IPS-18c (cell line): ENCODE results near the gene KREMEN1.
A peak's percentile ranks its signal among the peaks of the same experiment; 100 is the strongest.
"Not testable (repeated sequence)": the region's sequence is repeated elsewhere in the genome, so short reads cannot be mapped to it uniquely, and the experiment has no call there.

ENCODE experiments used
- H3K4me3 ChIP-seq: 2 replicates; pipeline ENCODE4 v1.7.0; 2013; ENCODE audit warnings: low read depth, mild to moderate bottlenecking, low read length, moderate library complexity; ENCODE audit not compliant: insufficient read depth
- H3K9me3 ChIP-seq: one replicate; pipeline ENCODE4 v1.6.1; 2013; ENCODE audit warnings: mild to moderate bottlenecking, low read length, moderate library complexity; ENCODE audit not compliant: control insufficient read depth, insufficient read depth

The KREMEN1 gene

DNA sequence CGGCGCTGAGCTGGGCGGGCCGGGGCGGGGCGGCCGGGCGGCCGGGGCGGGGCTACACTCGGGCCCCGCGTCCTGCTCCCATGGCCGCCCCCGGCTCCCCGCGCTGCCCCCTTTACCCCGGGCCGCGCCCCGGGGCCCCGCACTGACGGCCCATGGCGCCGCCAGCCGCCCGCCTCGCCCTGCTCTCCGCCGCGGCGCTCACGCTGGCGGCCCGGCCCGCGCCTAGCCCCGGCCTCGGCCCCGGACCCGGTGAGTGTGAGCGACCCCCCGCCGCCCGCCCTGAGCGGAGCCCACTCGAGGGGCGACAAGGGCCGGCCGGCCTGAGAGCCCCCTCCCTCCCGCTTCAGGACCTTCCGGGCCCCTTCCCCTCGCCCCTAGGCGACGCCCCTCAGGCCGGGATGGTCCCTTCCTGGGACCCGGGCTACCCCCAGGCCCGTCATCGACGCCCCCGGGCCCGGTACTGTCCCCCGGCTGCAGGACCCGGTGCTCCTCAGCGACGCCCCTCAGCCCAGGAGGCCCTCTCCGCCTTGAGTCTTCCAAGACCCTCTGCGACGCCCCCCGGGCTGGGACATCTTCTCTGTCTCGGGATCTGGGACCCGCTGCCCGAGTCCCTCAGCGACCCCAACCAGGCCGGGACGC lies at the start of gene KREMEN1:
Gene KREMEN1, plus strand, starts transcription at position 57 of the 639 bp plus-strand sequence. Its CDS starts 96 bp downstream, at position 153.
- Histone ChIP-seq H3K4me3 (peak within 1 kb of the TSS; percentile 77), H3K9me3 (no peaks in the 10 kb centered on the region)

- Histone ChIP-seq H3K9me3 (no peaks in the 10 kb centered on the region), H3K4me3 (no peak overlapping the region)
These were observed 49.6 kb upstream of the KREMEN1 start for GRCh38 chr22:29023172-29023796.

- Histone ChIP-seq H3K4me3 (no peak overlapping the region), H3K9me3 (no peaks in the 10 kb centered on the region)
These were observed 46.3 kb upstream of the KREMEN1 start for GRCh38 chr22:29026579-29026978.

GRCh38 chr22:29028468-29028867 lies 44.4 kb upstream of the KREMEN1 start:
- Histone ChIP-seq H3K9me3 (no peaks in the 10 kb centered on the region), H3K4me3 (no peak overlapping the region)

DNA sequence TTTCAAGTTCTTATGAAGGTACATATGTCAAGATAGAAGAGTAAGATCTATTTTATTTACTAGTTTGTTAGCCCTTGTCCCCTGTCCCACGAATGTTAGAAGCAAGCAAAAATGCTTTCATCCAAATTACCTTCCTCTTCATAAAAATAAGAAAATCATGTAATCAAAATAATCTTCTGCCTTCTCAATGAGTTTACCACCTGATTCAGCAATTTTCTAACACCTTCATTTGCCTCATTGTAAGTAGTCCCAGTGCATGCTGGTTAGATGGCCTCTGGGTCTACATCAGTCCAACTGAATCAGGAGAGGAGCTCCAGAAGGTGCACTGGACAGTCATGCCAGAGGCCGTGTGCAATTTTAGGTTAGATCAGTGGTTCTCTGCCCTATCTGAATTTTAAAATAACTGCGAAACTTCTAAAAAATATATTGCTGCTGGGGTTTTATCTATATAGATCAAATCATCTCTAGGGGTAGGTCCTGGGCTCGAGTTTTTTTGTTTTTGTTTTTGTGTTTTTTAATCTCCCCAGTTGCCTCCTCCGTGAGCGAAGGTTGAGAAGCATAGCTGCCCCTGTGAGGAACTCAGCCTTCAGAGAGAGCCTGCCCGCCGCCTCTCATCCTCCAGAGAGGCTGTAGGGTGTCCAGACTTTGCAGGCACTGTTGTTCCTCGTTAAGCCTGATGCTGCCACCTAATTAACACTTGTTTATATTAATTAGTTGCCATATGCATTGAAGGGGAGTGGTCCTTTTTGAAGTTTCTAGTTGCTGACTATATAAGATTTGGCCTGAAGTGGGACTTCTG lies 43.4 kb upstream of the KREMEN1 start:
- no peak overlapping the region for H3K4me3 ChIP-seq

GRCh38 chr22:29030016-29030617 lies 42.7 kb upstream of the KREMEN1 start:
- H3K4me3 ChIP-seq = peak overlapping the region; percentile 46; the same call in 1 of the 2 replicates

More for the DNA sequence above, 43.4 kb upstream of the KREMEN1 start:
- no peaks in the 10 kb centered on the region for H3K9me3 ChIP-seq

GRCh38 chr22:29030618-29031226 lies 42.1 kb upstream of the KREMEN1 start:
- H3K4me3 ChIP-seq = peak overlapping the region; percentile 46; the same call in 1 of the 2 replicates
- H3K9me3 ChIP-seq = no peaks in the 10 kb centered on the region

More at GRCh38 chr22:29030016-29030617, 42.7 kb upstream of the KREMEN1 start:
- no peaks in the 10 kb centered on the region for H3K9me3 ChIP-seq

DNA sequence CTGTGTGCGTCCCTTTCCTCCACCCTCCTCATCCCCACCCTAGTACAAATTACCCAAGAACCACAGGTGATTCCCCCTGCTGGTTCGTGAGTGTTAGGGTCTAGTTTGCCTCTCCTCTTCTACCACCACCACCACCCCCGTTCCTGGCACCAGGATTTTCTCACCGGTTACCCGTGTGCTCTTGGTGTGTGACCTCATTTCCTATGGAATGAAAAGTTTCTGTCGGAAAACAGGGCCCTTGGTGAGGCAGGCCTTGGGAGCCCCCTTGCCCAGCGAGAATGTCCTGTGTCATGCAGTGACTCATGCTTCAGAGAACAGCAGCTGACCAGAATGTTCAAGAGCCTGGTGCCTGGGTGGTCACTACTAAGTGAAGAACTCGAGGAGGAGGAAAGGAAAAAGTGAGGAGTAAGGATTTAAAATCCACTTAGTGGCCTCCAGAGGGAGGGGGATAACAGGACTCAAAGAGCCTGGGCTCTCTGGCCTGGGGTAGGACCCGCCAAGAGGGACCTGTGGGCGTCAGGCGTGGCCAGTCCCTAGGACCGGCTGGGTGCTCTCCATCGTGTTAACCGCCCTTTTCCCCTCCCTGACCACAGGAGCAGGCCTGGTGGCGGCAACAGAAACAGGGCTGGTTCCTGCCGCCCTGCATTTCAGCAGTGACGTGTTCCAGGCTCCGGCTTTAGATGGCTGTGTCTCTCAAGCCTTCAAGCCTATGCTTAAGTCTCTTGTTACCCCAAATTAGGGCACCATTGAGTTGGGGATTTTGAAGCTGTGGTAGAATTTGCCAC lies 41.4 kb upstream of the KREMEN1 start:
- H3K4me3 ChIP-seq = peak overlapping the region; percentile 46

DNA sequence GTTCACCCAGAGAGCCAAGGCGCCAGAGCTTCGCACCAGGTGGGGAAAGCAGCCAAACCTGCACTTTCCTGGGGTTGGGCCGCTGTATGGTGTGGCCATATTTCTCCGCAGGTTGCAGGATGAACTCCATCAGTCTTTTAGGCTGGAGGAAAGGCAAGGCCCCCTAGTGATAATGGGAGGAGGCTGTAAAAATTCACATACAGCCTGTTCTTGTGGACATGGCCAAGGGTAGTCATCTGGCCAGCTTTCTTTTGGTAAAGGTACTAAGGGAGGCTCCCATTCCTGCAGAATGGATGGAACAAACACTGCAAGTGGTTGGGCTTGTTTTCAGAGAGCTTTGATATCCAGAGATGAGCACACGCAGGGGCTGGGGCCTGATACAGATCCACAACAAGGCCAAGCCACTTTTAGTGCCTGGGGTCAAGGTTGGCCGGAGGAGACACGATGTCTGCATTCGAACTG lies 40.8 kb upstream of the KREMEN1 start:
- H3K9me3 ChIP-seq = no peaks in the 10 kb centered on the region
- no peak overlapping the region for H3K4me3 ChIP-seq

More for the DNA sequence above, 41.4 kb upstream of the KREMEN1 start:
- H3K9me3 ChIP-seq = no peaks in the 10 kb centered on the region

DNA sequence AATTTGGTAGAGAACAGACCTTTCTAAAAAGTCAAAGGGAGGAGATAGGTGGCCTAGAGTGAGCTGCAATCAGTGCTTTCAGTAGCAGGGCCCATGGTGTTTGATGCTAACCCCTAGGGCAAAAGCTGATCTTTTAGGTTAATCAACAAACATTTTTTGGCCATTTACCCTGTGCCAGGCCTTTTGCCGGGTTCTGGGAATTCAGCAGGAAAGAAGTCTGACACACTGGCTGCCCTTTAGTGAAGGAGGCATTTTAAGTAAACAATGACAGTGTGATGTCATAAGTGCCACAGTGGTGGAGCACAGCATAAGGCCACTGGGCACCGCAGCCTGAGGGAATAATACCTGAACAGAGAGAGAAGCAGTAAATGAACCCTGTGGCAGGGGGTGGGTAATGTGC lies 40.3 kb upstream of the KREMEN1 start:
- H3K9me3 ChIP-seq = no peaks in the 10 kb centered on the region
- no peak overlapping the region for H3K4me3 ChIP-seq

DNA sequence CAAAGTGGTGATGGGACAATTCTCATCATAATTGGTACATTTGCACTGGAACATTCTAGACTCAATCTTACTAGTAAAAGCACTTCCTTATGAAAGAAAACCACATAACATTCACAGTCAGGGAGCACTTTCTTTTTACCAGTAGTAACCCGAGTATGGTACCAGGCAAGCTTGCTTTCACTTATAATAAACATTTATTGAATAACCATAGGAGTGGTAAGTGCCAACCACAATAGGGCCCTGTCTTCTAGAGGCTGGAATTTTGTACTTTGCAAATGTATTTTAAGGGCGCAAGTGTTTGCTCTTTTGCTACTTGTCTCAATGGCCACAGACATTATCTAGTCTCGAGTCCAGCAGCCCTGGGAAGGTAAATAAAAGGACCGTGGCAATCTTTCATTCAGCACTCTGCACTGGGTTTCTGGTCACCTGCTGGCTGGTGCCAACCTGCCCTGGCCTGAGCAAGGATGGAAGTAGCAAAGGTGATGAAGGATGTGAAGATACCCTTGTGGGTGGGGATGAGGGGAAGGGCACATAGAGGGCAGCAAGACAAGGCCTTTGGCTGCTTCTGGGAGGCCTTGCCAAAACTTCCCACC lies 35.4 kb upstream of the KREMEN1 start:
- Histone ChIP-seq H3K4me3 (no peak overlapping the region), H3K9me3 (no peaks in the 10 kb centered on the region)

DNA sequence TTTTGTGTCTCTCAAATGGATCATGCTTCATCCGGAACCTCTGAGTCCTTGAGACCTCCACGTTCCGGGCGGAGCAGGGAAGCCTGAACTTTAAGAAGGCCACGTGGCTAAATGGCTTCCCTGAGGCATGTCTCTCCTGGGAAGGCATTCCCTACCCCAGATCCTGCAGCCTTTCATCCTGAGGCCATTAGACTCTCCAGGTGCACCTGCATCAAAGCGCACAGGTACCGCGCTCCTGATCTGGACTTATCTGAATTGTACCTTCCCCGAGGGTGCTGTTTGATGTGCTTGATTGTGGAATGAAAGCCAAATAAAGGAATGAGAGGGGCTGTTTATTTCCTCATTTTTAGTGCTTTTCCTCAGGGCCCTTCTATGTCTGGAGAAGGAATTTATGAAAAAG lies 33.7 kb upstream of the KREMEN1 start:
- H3K9me3 ChIP-seq = no peaks in the 10 kb centered on the region

DNA sequence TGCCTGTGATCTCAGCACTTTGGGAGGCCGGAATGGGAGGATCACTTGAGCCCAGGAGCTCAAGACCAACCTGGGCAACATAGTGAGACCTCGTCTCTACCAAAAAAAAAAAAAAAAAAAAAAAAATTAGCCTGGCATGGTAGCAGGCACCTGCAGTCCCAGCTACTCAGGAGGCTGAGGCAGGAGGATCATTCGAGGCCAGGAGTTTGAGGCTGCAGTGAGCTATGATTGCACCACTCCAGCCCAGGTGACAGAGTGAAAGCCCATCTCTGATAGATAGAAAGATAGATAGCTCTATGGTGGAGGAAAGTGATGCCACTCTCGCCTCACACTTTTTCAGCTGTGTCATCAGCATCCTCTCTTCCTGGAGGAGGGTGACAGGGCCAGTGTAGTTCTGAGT lies 33.2 kb upstream of the KREMEN1 start:
- H3K9me3 ChIP-seq, H3K4me3 ChIP-seq: not testable (repeated sequence)

More for the DNA sequence above, 33.7 kb upstream of the KREMEN1 start:
- no peak overlapping the region for H3K4me3 ChIP-seq

DNA sequence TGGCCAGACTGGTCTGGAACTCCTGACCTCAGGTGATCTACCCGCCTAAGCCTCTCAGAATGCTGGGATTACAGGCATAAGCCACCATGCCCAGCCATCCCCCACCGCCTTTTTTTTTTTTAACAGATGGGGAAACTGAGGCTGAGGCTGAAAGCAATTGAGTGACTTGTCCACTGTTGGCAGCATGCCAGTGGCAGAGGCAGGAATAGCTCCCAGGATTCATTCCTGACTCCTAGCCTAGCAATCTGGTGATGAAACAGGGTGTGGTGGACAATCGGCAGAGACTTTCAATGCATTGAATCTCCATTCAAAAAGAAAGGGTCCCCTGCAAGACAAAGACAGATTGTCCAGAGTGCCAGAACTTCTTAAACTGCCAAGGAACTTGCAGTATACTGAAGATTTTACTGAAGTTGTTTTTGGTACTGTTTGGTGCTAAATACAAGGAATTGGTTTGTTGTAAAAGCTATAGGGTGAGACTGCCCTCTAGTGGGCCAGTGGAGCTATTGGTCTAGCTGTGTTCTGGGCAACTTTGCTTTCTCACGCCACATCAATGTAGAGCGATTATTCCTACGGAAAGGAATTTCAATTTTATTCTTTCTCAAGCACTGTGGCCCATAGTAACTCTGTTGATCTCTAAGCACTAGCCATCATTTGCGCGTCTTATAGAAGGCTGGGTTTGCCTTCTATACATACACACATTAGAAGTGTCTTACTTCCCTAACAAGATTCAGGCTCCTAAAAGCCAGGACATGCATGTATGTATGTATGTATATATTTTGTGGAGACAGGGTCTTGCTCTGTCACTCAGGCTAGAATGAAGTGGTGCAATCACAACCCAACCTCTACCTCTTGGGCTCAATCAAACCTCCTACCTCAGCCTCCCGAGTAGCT lies 32.2 kb upstream of the KREMEN1 start:
- Histone ChIP-seq H3K9me3 (no peaks in the 10 kb centered on the region), H3K4me3 (no peak overlapping the region)

DNA sequence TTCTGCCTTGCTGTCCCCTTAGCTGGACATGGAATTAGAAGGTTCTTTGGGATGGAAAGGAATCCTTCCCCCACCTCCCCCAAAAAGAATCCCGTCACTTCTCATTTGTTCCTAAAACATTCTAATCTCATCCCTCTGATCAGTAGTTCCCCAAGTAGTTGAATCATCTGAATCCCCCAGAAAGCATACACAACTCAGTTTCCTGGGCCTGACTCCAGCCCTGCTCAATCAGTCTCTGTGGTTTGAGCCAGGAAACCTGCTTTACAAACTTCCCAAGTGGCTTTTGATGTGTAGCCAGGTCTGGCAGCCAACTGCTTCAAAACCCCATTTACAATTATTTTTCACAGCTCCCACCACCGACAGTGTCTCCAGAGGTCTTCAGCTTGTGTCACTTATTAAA lies 31.4 kb upstream of the KREMEN1 start:
- Histone ChIP-seq H3K4me3 (no peak overlapping the region), H3K9me3 (no peaks in the 10 kb centered on the region)
